Myocyte (in vitro differentiated cells): ENCODE data around the gene KLHL30. TPM values are rescaled to one million over a fixed set of nuclear protein-coding genes. Genes with fewer than 3 reads are reported as not detected.
A peak's percentile ranks its signal among the peaks of the same experiment; 100 is the strongest.
"Not testable (repeated sequence)": the region's sequence is repeated elsewhere in the genome, so short reads cannot be mapped to it uniquely, and the experiment has no call there.

ENCODE experiments used
- DNase-seq: peaks from one replicate; pipeline ENCODE4 v3.0.0-alpha.2; 2012; ENCODE audit warnings: low read depth
- total RNA-seq: library from RNA; depleted of rRNA; stranded (reverse); fragments of >200 nt; gene quantifications from 2 replicates; pipeline ENCODE4 v1.2.3, GENCODE V29; 2014

The KLHL30 gene
- total RNA-seq, 1 donor from 2014 or later, result 59.5 TPM

- DNase-seq, result no peak
These were observed 22.0 kb downstream of the KLHL30 start for GRCh38 chr2:238160206-238161129.

DNA sequence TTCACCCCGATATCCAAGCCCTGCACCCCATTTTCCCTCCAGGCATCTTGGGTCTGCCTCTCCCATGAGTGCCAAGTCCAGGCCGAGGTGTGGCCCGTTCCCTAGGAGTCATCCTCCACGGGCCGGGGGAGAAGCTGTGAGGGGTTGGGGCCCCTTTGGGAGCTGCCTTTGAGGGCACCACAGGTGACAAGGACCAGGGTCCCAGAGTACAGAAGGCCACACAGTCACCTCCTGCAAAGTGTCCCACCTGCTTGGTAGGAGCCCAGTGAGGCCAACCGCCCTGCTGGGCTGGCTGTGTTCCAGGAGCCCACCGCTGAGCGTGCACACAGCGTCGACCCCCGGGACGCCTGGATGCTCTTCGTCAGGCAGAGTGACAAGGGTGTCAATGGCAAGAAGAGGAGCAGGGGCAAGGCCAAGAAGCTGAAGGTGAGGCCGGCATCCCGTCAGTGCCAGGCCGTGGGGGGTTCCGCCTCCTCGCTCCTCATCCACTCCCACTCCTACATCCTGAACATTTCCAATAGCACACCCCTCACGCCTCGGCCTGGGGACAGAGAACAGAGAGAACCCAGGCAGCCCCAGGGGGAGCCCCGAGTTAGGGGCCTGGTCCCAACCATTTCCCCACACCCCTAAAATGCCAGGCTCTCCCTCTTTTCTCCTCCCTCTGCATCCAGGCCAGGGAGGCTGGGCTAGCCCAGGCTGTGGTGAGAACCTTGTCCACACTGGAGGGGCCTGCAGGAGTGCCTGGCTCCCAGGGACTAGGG is 23.0 kb downstream of the KLHL30 start:
- DNase-seq, result no peak

GRCh38 chr2:238162251-238162845 is 23.9 kb downstream of the KLHL30 start:
- no peak for DNase-seq

DNA sequence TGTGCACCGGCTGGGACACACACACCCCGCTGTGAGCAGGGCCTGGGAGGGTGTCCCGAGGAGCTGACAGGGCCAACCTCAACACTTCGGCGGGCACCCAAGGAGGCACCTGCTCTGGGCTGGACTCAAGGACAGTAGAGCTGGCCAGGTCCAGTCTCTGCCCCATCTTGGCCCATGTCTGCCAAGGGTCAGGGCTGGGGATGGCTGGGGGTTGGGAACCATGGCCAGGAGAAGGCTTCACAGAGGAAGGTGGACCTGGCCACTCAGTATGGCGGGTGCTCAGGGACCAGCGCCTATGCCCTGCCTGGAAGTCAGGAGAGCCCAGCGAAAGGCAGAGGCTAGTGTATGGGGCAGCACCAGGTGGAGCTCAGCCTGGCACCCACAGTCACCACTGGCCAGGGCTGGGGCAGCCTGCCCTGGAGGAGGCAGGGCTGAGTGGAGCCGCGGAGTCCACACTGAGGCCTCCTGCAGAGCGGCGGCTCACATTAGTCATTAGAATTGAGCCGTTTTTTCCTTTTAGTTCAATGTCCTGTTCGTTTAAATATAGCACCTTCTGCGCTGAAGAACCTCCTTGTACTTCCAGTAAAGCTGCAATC is 24.5 kb downstream of the KLHL30 start:
- no peak for DNase-seq

DNA sequence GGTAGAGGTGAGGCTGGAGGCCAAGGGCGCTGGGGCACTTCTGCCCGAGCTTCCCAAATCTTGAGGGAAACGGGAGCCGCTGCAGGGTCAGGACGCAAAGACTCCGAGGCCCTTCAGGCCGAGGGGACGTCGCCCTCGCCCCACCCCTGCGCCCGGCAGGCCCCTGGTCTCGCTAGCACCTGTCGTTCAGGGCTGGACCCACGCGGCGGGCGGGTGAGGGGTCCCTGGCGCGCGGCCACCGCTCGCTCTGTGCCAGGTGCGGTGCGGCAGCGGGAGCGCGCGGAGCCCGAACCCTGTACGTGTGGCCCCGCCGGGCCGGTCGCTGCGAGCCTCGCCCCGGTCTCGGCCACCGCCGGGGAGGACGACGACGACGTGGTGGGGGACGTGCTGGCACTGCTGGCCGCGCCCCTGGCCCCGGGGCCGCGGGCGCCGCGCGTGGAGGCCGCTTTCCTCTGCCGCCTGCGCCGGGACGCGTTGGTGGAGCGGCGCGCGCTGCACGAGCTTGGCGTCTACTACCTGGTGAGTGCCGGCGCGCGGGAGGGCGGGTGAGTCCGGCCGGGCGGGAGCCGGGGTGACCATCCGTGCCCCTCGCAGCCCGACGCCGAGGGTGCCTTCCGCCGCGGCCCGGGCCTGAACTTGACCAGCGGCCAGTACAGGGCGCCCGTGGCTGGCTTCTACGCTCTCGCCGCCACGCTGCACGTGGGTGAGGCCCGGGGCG is 25.2 kb downstream of the KLHL30 start:
- no peak for DNase-seq

DNA sequence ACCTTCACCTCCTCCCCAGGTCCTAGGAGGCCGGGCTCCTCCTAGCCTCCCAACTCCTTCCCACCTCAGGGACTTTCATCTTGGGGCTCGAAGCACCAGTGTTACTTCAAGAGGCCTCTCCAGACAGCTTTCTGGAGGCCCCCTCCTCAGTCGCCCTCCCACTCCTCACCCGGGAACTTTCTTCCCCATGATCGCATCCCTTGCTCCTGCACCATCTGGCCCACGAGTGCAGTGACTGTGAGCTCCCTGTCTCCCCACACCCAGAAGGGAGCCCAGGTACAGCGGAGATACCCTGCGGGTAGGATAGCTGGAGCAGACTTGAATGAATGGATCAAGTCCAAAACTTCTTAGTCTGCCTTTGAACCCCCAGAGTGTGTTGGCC is 26.4 kb downstream of the KLHL30 start:
- DNase-seq, result no peak

- no peak for DNase-seq
These were observed 26.9 kb downstream of the KLHL30 start for GRCh38 chr2:238165288-238165921.

DNA sequence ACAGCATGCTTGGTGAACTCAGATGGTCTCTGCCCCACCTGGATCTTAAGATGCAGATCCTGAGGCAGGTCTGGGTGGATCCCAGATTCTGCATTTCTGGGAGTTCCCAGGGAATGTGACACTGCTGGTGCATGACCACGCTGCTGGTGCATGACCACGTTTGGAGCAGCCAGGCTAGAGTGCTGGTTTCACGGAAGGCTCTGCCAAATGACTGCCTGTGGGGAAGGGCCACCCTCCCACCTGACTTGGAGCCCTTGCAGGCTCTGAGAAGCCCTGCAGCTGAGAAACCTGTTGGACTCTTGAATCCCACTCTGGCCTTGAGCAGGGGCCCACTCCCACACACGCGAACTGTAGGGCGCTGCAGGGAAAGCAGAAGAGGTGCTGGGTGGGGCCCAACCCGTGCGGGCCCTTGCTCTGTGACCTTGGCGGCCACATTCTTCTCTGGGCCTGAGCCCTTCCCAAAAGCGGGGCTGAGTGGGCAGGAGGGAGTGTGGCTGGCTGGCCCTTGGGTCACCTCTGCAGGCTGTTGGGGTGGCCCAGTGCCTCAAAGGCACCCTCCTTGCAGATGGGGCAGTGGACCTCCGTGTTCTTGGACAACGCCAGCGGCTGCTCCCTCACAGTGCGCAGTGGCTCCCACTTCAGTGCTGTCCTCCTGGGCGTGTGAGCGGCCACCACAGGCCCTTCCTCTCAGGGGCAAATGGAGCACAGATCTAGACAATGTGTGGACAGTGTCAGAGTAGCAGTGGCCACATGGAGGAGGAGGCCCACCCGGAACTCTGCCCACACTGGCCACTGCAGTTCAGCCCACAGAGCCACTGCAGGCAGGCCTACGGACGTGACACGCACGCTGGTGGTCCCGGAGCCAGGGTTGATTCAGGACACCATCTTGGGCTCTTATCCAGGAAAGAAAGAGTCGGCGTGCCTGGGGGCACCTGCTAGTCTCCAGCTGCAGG is 28.2 kb downstream of the KLHL30 start:
- no peak for DNase-seq

GRCh38 chr2:238167344-238167715 is 28.9 kb downstream of the KLHL30 start:
- DNase-seq, result no peak

GRCh38 chr2:238167761-238168160 is 29.3 kb downstream of the KLHL30 start:
- no peak for DNase-seq

- DNase-seq, result no peak
These were observed 30.0 kb downstream of the KLHL30 start for GRCh38 chr2:238168196-238169047.

DNA sequence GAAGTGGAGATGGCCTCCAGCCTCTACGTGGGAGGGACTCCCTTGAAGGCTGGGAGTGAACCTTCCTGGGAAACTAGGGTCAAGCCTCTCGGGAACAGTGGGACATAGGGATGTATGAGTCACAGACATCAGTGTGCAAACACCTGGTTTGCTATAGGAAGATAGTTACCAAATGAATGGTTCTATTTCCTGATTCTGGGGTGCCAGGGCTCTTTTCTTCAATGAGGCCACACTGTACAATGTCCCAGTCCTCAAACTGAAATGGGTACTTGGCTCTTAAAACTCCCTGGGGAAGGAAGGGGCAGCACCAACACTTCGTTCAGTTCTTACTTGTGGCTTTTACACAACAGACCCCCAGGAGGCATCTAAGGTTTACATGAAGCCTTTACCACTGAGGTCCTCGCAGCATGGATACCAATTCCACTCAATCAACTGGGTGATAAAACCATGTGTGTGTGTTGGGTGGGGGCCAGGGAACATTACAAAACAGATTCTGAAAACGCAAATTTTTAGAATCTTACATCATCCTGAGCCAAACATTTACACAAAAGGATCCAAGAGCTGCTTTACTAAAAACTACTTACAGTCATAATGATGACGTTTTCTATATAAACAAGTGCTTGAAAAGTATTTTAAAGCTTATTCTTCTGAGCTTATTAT is 30.7 kb downstream of the KLHL30 start:
- peak; percentile 45 for DNase-seq

GRCh38 chr2:238169708-238170251 is 31.3 kb downstream of the KLHL30 start:
- DNase-seq, result no peak

GRCh38 chr2:238170386-238171071 is 32.1 kb downstream of the KLHL30 start:
- DNase-seq, result no peak

GRCh38 chr2:238171072-238171431 is 32.6 kb downstream of the KLHL30 start:
- DNase-seq, result not testable (repeated sequence)

DNA sequence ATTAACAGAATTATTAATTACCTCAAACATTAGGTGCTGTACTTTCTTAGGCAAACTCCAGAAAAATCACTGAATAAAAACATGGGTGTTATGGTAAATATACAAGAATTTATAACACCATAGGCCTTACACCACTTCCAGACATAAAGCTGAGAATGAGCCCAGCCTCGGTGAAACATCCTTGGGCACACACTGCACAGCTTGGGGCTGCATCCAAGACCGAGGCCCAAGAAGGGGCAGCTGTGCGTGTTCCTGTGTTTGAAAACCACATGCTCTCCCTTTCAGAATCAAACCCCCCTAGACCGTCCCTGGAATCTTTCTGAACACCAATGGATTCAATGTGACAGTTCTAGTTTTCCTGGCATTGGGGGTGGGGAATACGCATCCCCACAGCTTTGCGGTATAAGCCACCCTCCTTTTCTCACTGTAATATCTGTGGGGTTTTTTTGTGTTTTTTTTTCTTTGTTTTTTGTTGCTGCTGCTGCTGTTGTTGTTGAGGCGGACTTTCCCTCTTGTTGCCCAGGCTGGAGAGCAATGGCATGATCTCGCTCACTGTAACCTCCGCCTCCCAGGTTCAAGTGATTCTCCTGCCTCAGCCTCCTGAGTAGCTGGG is 33.2 kb downstream of the KLHL30 start:
- no peak for DNase-seq

DNA sequence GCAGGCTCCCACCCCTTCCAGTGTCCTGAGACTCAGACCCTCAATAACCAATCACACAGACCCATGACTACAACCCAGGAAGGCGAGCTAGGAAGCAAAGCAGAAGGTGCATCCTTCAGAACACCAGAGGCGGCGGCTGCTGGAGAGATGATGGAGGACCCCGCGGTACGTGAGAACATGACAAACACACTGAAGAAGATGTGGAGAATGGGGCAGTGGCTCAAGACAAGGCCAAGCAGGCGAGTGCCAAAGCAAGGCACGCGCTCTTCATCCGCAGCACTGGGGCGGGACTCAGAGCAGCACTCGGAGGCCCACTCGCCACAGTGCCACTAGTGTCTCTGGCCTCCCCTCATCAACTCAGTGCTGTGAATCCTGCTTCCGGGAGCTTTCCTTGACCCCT is 34.0 kb downstream of the KLHL30 start:
- no peak for DNase-seq
